GM18498 (cell line): Measurements from ENCODE around the gene ATP1B3.
"Not testable (repeated sequence)": the region's sequence is repeated elsewhere in the genome, so short reads cannot be mapped to it uniquely, and the experiment has no call there.

Source experiments
- ATAC-seq: cut with Tn5 transposase; IDR thresholded peaks from one replicate; pipeline ENCODE4 v1.9.1; 2021; ENCODE audit warnings: mild to moderate bottlenecking, moderate library complexity; ENCODE audit not compliant: unreplicated experiment

Gene ATP1B3

GRCh38 chr3:141860086-141860669 is 16.3 kb upstream of the ATP1B3 start:
- ATAC-seq, result no peak

GRCh38 chr3:141860766-141861513 is 15.5 kb upstream of the ATP1B3 start:
- no peak for ATAC-seq

GRCh38 chr3:141862279-141862816 is 14.1 kb upstream of the ATP1B3 start:
- no peak for ATAC-seq

GRCh38 chr3:141863491-141863890 is 13.0 kb upstream of the ATP1B3 start:
- ATAC-seq, result no peak

GRCh38 chr3:141864281-141864970 is 12.0 kb upstream of the ATP1B3 start:
- no peak for ATAC-seq

GRCh38 chr3:141865101-141865500 is 11.3 kb upstream of the ATP1B3 start:
- no peak for ATAC-seq

GRCh38 chr3:141870091-141870687 is 6.3 kb upstream of the ATP1B3 start:
- no peak for ATAC-seq

- ATAC-seq, result peak; percentile 53
These were observed 1.0 kb upstream of the ATP1B3 start for GRCh38 chr3:141875374-141875892.

GRCh38 chr3:141875893-141876380 is 506 bp upstream of the ATP1B3 start:
- ATAC-seq, result peak; percentile 55

GRCh38 chr3:141876891-141877621 is 613 bp downstream of the ATP1B3 start:
- peak; percentile 29 for ATAC-seq

- ATAC-seq, result no peak
These were observed 1.5 kb downstream of the ATP1B3 start for GRCh38 chr3:141877911-141878310.

- ATAC-seq, result no peak
These were observed 1.9 kb downstream of the ATP1B3 start for GRCh38 chr3:141878326-141878725.

GRCh38 chr3:141878817-141879216 is 2.4 kb downstream of the ATP1B3 start:
- ATAC-seq, result no peak

GRCh38 chr3:141881702-141882101 is 5.3 kb downstream of the ATP1B3 start:
- no peak for ATAC-seq

- no peak for ATAC-seq
These were observed 10.6 kb downstream of the ATP1B3 start for GRCh38 chr3:141887051-141887450.

GRCh38 chr3:141888548-141888947 is 12.1 kb downstream of the ATP1B3 start:
- ATAC-seq, result not testable (repeated sequence)

GRCh38 chr3:141894524-141895176 is 18.2 kb downstream of the ATP1B3 start:
- no peak for ATAC-seq

- ATAC-seq, result no peak
These were observed 19.3 kb downstream of the ATP1B3 start for GRCh38 chr3:141895731-141896130.

- ATAC-seq, result no peak
These were observed 22.5 kb downstream of the ATP1B3 start for GRCh38 chr3:141898908-141899307.

GRCh38 chr3:141900343-141900742 is 23.9 kb downstream of the ATP1B3 start:
- ATAC-seq, result no peak
